Measurements from ENCODE around the gene NDUFS7.
"Not testable (repeated sequence)": the region's sequence is repeated elsewhere in the genome, so short reads cannot be mapped to it uniquely, and the experiment has no call there.

NDUFS7 gene

DNA sequence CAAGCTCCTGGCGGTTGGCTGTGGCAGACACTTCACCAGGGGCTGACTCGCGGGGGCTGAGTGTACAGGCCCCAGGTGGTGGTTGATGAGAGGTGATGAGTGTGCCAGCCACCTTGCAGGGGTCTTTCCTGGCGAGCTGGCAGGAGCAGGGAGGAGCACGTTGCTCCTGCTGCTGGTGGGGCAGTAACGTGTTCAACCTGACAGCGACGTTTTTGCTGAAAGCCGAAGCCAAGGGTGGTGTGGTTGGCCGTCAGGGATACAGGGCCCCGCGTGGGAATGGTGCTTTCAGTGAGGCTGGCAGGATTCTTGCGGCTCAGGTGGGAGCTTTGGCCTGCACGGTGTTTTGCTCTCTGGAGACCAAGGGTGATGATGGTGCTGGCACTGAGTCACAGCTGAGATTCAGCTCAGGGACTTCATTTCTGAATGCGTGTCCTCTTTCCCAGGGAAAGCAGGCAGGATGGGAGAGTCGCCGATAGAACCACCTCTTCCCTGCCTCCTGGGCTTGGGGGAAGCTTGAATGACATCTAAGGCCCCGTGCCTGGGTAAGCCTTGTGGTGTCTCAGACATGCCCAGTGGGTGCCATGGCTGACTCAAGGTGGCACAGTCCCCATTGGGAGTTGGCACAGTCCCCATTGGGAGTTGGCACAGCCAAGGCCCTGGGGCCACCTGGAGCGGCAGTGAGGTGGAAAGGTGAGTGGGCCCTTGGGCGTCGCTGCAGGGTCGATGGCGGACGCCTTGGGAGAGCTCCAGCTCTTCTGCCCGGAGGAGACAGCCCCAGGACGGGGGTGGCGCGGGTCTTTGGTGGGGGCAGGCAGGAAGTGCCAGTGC is 32.5 kb downstream of the NDUFS7 start:
- no peak for DNase-seq (ENCODE audit: low read depth)
- peaks cover 33% of the 10 kb centered on the region for H3K36me3 ChIP-seq (ENCODE audit: control insufficient read depth, insufficient read depth, low read length, severe bottlenecking)

DNA sequence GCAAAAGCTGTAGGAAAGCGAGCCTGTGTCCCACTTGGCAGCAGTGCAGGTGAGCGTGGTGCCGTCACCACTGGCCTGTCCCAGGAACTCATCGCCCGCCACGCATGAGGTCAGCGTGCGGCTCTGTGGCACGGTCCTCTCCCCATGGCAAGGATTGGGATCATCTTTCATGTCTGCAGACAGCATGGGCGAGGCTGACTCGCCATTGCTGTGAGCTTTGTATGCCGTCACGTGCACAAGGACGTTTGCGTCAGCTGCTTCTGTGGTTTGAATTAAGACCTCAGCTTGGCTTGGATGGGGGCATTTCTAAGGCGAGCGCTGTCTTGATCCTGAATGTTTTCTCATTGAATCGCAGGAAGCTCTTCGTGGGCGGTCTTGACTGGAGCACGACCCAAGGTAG is 33.4 kb downstream of the NDUFS7 start:
- H3K36me3 ChIP-seq (ENCODE audit: control insufficient read depth, insufficient read depth, low read length, severe bottlenecking), result peaks cover 43% of the 10 kb centered on the region

More for the DNA sequence above, 32.5 kb downstream of the NDUFS7 start:
- peak overlapping the region; percentile 54 for H3K4me3 ChIP-seq (ENCODE audit: low read length)
- no peaks in the 10 kb centered on the region for H3K27me3 ChIP-seq (replicated peaks; ENCODE audit: control insufficient read depth, insufficient read depth, low read length)
- no peaks in the 10 kb centered on the region for H3K9me3 ChIP-seq (ENCODE audit: control insufficient read depth, low read length)
- H3K4me1 ChIP-seq (ENCODE audit: control insufficient read depth, insufficient read depth, low read length), result peaks cover 63% of the 10 kb centered on the region
- H3K9ac ChIP-seq (ENCODE audit: low read length), result peak overlapping the region; percentile 82

DNA sequence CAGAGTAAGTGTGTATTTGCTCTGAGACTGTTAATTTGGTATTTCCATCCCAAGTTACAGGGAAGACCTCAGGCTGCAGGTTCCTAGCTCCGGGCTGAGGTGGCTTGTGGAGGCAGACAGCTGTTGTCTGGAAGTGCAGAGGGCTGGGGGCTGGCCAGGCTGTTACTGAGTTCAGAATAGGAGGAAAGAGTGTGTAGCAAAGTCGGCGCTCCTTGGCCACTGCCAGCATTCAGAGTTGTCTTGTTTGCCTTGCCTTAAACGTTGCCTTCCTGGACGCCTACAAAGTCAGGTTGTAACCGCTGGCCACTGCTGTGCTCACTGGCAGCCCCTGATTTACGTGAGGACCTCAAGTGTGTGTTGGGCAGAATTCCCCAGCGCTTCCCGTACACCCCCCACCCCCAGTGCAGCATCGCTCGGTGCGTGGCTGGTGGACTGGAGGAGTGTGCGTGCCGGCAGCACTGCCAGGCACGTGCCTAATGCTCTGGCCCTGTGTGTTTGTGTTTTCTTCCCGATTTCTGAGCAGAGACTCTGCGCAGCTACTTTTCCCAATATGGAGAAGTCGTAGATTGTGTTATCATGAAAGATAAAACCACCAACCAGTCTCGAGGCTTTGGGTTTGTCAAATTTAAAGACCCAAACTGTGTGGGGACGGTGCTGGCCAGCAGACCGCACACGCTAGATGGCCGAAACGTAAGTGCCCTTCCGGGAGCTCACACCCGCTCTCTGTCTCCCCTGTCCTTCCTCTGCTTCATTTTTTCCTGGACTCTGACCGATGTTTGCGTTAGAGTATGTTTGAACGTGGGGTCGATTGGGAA is 34.2 kb downstream of the NDUFS7 start:
- Histone ChIP-seq H3K27me3 (replicated peaks; ENCODE audit: control insufficient read depth, insufficient read depth, low read length) (no peaks in the 10 kb centered on the region), H3K9me3 (ENCODE audit: control insufficient read depth, low read length) (no peaks in the 10 kb centered on the region), H3K4me3 (ENCODE audit: low read length) (peak overlapping the region; percentile 18), H3K9ac (ENCODE audit: low read length) (peak overlapping the region; percentile 82), H3K4me1 (ENCODE audit: control insufficient read depth, insufficient read depth, low read length) (peaks cover 46% of the 10 kb centered on the region), H3K36me3 (ENCODE audit: control insufficient read depth, insufficient read depth, low read length, severe bottlenecking) (peaks cover 50% of the 10 kb centered on the region)
- DNase-seq (ENCODE audit: low read depth), result no peak

More for the DNA sequence above, 33.4 kb downstream of the NDUFS7 start:
- peak overlapping the region; percentile 82 for H3K9ac ChIP-seq (ENCODE audit: low read length)
- H3K9me3 ChIP-seq (ENCODE audit: control insufficient read depth, low read length), result no peaks in the 10 kb centered on the region
- peak overlapping the region; percentile 31 for H3K4me3 ChIP-seq (ENCODE audit: low read length)
- peaks cover 54% of the 10 kb centered on the region for H3K4me1 ChIP-seq (ENCODE audit: control insufficient read depth, insufficient read depth, low read length)
- no peak for DNase-seq (ENCODE audit: low read depth)
- H3K27me3 ChIP-seq (replicated peaks; ENCODE audit: control insufficient read depth, insufficient read depth, low read length), result no peaks in the 10 kb centered on the region

DNA sequence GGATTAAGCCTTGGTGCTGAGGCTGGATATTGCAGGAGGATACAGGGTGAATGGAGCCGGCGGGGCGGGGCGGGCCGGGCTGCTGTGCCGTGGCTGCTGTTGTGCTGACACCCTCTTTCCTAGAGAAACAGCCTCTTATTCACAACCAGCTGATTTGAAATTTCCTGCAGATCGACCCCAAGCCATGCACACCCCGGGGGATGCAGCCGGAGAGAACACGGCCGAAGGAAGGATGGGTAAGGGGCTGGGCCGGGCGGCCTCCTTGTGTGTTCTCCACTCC is 34.7 kb downstream of the NDUFS7 start:
- H3K9ac ChIP-seq (ENCODE audit: low read length), result peak overlapping the region; percentile 82
- peaks cover 51% of the 10 kb centered on the region for H3K36me3 ChIP-seq (ENCODE audit: control insufficient read depth, insufficient read depth, low read length, severe bottlenecking)

DNA sequence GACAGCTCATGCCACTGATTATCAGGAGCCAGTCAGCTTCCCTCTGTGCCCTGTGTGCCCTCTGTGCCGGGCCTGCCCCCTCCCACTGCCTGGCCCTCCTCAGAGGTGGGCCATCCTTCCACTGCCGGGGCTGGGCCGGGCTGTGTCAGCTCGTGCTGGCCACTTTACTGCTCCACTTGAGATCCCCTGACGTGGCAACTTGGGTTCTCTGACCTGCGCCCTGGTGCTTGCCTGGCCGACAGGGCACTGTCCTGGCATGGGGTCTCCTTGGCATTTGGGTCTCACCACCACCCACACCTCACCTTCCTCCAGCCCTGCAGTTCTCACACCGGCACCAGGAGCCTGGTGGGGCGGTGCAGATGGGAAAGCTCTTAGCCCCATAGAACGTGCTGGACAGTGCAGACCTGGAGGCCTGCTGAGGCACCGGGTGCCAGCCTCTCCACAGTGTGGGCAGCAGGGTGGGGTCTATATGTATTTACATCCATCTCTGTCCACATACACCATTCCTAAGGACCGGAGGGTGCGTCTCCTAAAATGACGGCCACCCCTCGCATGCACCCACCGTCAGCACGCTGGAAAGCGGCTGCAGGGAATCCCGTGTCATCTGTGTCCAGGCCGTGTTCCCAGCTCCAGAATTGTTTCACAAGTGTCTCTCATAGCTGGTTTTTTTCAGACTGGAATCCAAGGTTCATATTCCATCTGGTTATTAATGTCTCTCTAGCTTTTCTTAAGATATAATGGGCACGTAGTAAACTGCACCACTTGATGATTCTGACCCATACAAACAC is 35.4 kb downstream of the NDUFS7 start:
- peaks cover 55% of the 10 kb centered on the region for H3K36me3 ChIP-seq (ENCODE audit: control insufficient read depth, insufficient read depth, low read length, severe bottlenecking)

More for the DNA sequence above, 34.7 kb downstream of the NDUFS7 start:
- DNase-seq (ENCODE audit: low read depth), result no peak
- no peaks in the 10 kb centered on the region for H3K9me3 ChIP-seq (ENCODE audit: control insufficient read depth, low read length)
- peaks cover 41% of the 10 kb centered on the region for H3K4me1 ChIP-seq (ENCODE audit: control insufficient read depth, insufficient read depth, low read length)
- no peaks in the 10 kb centered on the region for H3K27me3 ChIP-seq (replicated peaks; ENCODE audit: control insufficient read depth, insufficient read depth, low read length)
- H3K4me3 ChIP-seq (ENCODE audit: low read length), result no peak overlapping the region

DNA sequence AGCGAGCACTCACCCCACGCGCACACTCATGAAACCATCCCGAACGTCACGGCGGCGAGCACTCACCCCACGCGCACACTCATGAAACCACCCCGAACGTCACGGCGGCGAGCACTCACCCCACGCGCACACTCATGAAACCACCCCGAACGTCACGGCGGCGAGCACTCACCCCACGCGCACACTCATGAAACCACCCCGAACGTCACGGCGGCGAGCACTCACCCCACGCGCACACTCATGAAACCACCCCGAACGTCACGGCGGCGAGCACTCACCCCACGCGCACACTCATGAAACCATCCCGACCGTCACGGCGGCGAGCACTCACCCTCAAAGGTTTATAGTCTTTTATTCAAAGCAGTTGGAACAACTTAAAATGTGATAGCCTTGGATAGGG is 36.4 kb downstream of the NDUFS7 start:
- not testable (repeated sequence) for DNase-seq (ENCODE audit: low read depth); H3K9ac ChIP-seq (ENCODE audit: low read length); H3K4me3 ChIP-seq (ENCODE audit: low read length); H3K9me3 ChIP-seq (ENCODE audit: control insufficient read depth, low read length); H3K27me3 ChIP-seq (replicated peaks; ENCODE audit: control insufficient read depth, insufficient read depth, low read length)
- Histone ChIP-seq H3K36me3 (ENCODE audit: control insufficient read depth, insufficient read depth, low read length, severe bottlenecking) (peaks cover 61% of the 10 kb centered on the region), H3K4me1 (ENCODE audit: control insufficient read depth, insufficient read depth, low read length) (peaks cover 29% of the 10 kb centered on the region)

More for the DNA sequence above, 35.4 kb downstream of the NDUFS7 start:
- Histone ChIP-seq H3K4me1 (ENCODE audit: control insufficient read depth, insufficient read depth, low read length) (peaks cover 34% of the 10 kb centered on the region), H3K9me3 (ENCODE audit: control insufficient read depth, low read length) (no peaks in the 10 kb centered on the region), H3K27me3 (replicated peaks; ENCODE audit: control insufficient read depth, insufficient read depth, low read length) (no peaks in the 10 kb centered on the region), H3K4me3 (ENCODE audit: low read length) (no peak overlapping the region), H3K9ac (ENCODE audit: low read length) (no peak overlapping the region)
- DNase-seq (ENCODE audit: low read depth), result no peak

DNA sequence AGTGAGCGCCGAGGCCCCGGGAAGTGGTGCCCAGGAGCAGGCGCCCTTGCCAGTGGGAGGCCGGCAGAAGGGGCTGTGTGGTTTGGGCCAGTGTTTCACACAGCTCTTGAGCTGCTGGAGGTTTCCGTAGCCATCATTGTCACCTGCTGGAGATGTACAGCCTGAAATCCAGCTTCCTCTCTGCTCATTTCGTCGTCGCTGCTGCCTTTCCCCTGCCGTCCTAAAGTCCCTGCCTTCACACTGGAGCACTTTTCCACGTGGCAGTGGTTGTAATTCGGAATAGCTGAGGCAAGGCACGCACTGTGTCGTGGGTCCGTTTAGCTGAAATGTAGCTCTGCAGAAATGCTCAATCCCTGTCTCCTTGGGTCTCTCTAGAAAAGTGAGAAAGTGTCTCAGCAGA is 36.9 kb downstream of the NDUFS7 start:
- DNase-seq (ENCODE audit: low read depth), result no peak
- peaks cover 66% of the 10 kb centered on the region for H3K36me3 ChIP-seq (ENCODE audit: control insufficient read depth, insufficient read depth, low read length, severe bottlenecking)
- no peak overlapping the region for H3K9ac ChIP-seq (ENCODE audit: low read length)
- H3K4me1 ChIP-seq (ENCODE audit: control insufficient read depth, insufficient read depth, low read length), result peaks cover 27% of the 10 kb centered on the region
- no peaks in the 10 kb centered on the region for H3K9me3 ChIP-seq (ENCODE audit: control insufficient read depth, low read length)
- H3K4me3 ChIP-seq (ENCODE audit: low read length), result no peak overlapping the region
- no peaks in the 10 kb centered on the region for H3K27me3 ChIP-seq (replicated peaks; ENCODE audit: control insufficient read depth, insufficient read depth, low read length)

DNA sequence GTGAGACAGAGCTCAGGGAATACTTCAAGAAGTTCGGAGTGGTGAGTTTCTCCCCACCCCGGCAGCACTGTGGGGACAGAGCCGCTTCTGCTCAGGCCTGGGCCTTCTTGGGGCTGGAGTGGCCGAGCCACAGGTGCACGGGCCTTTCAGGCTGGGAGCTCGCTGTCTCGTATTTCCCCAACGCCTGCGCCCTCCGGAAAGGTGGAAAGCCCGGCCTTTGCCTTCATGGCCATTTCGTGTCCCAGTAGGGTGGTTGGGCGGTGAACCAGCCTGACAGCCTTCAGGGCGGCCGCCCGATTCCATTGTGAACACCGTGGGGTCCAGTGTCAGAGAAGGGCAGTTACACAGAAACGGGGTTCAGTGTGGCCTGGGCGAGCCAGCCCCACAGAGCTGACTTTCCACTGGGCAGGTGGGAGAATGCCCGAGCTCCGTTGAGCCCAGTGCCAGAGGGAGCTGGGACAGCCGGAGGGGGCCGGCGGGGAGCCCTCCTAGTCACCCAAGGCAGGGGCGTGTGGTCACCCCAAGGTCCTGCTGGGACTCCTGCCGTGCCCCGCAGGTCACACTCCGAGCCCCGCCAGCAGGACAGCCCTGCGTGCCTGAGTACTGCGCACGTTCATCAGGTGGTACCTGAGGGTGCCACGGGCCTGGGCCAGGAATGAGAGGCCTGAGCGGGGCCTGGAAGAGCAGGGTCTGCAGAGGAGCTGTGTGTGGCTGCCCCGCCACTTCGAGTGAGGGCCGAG is 37.7 kb downstream of the NDUFS7 start:
- H3K36me3 ChIP-seq (ENCODE audit: control insufficient read depth, insufficient read depth, low read length, severe bottlenecking), result peaks cover 74% of the 10 kb centered on the region
- no peaks in the 10 kb centered on the region for H3K27me3 ChIP-seq (replicated peaks; ENCODE audit: control insufficient read depth, insufficient read depth, low read length)
- peaks cover 19% of the 10 kb centered on the region for H3K4me1 ChIP-seq (ENCODE audit: control insufficient read depth, insufficient read depth, low read length)
- H3K4me3 ChIP-seq (ENCODE audit: low read length), result no peak overlapping the region
- H3K9me3 ChIP-seq (ENCODE audit: control insufficient read depth, low read length), result no peaks in the 10 kb centered on the region
- H3K9ac ChIP-seq (ENCODE audit: low read length), result no peak overlapping the region
- DNase-seq (ENCODE audit: low read depth), result no peak

DNA sequence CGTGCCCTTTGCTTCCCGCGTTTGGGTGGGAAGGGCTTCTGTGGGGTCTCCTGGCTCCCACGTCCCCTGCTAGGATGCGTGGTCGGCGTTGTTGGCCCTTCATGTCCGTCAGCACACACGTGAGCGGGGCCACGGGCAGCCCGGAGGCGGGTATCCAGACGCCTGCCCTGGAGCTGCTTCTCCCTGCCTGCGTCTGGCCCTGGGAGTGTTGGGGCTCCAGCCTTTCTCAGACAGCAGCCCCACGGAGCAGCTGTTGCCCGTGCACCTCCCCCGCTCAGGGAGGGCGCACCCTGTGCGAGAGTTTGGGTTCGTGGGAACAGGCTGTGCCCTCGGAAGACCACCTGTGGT is 38.2 kb downstream of the NDUFS7 start:
- DNase-seq (ENCODE audit: low read depth), result no peak
- peaks cover 13% of the 10 kb centered on the region for H3K4me1 ChIP-seq (ENCODE audit: control insufficient read depth, insufficient read depth, low read length)
- H3K9ac ChIP-seq (ENCODE audit: low read length), result no peak overlapping the region
- no peaks in the 10 kb centered on the region for H3K9me3 ChIP-seq (ENCODE audit: control insufficient read depth, low read length)
- H3K4me3 ChIP-seq (ENCODE audit: low read length), result no peak overlapping the region
- no peaks in the 10 kb centered on the region for H3K27me3 ChIP-seq (replicated peaks; ENCODE audit: control insufficient read depth, insufficient read depth, low read length)
- peaks cover 79% of the 10 kb centered on the region for H3K36me3 ChIP-seq (ENCODE audit: control insufficient read depth, insufficient read depth, low read length, severe bottlenecking)

DNA sequence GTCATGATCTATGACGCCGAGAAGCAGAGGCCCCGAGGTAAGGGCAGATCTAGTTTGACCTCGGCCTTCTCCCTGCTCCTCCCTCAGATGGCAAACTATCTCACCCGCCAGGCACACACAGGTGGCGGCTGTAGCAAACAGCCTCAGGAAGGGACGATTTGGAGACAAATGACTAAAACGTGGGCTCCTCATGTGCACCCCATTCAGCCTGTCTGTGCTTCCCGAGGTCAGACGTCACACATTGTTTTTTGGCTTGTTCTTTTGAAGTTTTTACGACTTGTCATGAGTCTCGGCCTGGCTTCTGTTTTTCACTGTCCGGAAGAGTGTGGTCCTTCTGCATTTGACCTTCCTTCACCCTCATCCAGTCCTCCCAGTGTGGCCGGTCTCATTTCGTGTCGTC is 38.7 kb downstream of the NDUFS7 start:
- Histone ChIP-seq H3K27me3 (replicated peaks; ENCODE audit: control insufficient read depth, insufficient read depth, low read length) (no peaks in the 10 kb centered on the region), H3K4me3 (ENCODE audit: low read length) (no peak overlapping the region), H3K9me3 (ENCODE audit: control insufficient read depth, low read length) (no peaks in the 10 kb centered on the region), H3K4me1 (ENCODE audit: control insufficient read depth, insufficient read depth, low read length) (peaks cover 9% of the 10 kb centered on the region), H3K9ac (ENCODE audit: low read length) (no peak overlapping the region), H3K36me3 (ENCODE audit: control insufficient read depth, insufficient read depth, low read length, severe bottlenecking) (peaks cover 83% of the 10 kb centered on the region)
- DNase-seq (ENCODE audit: low read depth), result no peak

Measured in adipocyte (in vitro differentiated cells).